CD4-positive, alpha-beta T cell treated with Interleukin-12 subunit alpha and Interleukin-12 subunit beta, for 1 hour (primary cell): Measurements from ENCODE around the gene TNN.

Experiments used
- DNase-seq: peaks from one replicate; pipeline ENCODE4 v3.0.0-alpha.2; 2020

TNN gene

DNA sequence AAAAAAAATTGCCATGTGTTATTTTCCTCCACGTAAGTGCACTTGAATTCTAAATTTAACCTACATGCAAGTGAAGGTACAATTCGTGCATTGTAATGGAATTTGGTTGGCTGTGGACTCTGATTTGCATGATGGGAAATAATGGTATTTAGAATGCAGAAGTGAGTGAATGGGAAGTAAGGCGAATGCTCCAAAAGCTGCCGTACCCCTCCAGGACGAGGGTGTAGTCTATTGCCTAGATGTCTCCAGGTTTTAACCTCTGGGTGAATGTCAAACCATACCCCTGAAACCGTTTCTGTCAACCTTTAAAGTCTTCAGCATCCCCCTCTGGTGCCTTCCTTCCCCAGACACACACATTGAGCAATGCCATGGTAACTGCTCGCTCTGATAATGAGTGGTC is 80.4 kb downstream of the TNN start:
- no peak for DNase-seq

DNA sequence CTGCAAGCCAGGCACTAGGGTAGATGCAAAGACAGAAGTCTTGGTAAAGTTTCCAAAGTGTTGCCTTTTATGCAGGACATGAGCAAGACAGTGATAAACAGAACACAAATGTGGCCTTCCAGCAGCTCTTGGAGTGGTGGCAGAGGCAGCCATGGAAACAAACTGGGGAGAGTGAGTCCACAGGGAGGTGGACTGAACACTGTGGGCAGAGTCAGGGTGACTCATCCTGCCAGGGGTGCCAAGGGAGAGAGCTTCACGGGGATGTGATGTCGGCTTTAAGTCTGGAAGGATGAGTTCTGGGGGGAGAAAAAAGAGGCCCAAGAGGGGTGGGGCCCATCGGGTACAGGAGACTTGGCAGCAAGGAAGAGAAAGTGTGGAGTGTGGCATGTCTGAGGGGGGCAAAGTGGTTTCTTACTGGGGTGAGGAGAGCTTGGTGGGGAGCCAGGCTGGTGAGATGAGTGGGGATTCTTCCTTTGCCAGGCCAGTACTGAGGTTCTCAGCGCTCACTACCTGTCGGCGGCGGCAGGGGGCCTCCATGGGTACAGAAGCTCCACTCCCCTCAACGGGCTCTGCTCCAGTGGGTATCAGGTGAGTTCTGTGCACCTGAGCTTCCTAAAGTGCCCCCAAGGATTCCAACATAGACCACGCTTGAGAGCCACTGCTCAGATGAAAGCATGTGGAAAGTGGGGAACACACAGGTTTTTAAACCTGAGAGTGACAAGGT is 83.1 kb downstream of the TNN start:
- DNase-seq: no peak

DNA sequence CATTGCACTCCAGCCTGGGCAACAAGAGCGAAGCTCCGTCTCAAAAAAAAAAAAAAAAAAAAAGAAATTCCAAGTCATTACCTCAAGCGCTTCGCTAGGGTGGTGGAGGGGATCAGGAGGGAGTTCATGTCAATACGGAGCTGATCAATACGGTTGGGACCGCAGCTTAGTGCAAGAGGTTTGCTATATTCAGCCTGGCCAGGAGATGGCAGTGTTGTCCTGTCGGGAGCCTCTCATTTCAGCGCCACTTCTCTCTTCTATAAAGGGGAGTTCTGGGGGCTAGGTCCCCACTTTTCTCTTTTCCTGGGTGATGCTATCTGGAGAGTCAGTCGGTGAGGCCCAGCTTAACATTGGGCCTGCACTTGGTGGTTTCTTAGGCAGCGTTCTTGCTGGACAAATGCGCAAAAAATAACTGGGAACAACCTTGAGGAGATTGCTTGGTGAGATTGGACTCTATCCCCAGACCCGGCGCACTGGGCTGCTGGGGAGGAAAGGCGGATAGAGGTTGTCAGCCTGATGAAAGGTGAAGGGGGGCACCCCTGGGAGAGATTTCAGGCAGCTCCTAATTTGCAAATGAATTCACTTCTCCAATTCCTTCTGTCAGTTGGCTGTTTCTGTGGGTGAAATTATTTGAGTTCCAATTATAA is 84.5 kb downstream of the TNN start:
- peak; percentile 72 for DNase-seq

DNA sequence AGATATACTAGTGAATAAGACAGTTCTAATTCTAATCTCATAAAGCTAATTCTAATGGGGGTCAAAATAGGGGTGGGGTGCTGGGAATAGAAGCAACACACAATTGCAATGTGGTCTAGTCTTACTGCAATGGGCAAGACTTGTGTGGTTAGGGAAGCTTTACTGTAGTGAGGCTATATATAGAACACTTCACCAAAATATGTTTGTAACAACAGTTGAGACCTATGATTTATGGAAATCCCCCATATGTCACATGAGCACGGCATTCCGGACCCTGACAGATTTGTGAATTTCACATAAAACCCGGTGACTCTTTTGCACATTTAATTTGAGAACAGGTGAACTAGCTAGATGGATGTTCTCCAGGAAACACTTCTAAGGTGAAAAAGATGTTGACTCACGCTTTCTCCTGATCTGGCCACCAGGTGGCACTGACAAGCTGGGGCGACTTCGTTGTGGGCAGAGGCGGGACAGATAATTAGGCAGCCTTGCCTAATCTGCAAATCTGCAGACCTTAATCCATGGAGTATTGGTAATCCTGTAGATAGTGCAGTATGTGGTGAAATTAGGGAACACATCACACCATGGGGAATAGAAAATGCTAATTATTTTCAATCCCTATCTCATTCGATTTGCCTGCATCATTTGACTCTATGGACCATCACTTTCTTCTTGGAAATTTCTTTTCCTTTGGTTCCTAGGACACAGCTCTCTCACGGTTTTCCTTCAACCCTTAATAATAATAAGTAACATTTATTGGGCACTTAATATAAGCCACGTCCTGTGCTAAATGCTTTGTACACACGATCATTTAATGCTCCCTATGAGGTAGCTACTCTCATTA is 87.2 kb downstream of the TNN start:
- peak; percentile 75 for DNase-seq

DNA sequence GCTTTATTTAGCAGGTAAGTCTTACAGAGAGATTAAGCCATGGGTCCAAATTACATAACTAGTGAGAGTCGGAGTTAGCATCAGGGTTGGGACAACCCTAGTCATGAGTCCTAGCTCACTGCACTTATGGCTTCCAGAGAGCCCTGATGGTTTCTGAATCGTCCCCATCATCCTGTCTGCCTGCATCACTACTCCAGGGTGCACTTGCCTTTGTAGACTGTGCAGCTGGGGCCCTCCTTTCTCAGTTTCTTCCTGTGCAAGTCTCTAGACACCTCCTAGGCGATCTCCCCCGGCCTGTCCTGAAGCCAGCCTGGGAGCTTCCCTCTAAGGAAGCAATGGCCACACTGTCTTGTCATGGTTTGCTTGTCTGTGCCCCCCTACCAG is 87.8 kb downstream of the TNN start:
- no peak for DNase-seq

DNA sequence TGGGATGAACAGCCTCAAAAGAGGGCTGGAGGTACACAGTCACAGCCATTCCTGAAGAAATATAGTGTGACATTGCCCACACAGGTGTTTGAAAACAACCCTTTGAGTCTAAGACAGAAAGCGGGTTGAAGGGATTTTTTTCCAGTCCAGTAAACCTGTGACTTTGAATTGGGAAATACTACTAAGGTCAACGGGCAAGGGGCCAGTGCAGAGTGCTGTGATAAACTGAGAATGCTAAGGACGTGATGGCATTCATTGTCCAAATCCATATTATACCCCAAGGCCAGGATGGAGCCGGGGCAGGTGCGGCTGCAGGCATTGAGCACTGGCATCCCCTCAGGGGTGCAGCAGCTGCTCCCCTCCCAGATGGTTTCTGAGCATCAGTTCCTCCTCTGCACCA is 88.3 kb downstream of the TNN start:
- DNase-seq: no peak

DNA sequence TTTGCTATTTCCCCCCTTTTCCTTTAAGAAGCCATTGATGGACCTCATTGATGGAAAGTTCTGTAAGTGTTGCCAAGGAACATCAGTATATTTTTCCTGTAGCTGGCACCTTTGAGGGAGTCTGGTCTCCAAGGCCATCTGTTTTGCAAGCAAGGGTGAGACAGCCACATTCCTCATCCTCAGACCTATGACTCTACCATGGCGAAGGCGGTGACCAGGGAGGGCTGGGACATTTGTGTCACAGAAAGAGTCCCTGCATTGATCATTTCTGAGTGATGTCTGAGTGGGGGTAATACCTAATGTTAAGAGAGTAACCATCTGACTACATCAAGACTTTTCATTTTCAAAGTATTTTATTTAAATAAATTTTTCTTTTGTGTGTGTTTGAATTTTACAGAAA is 89.6 kb downstream of the TNN start:
- DNase-seq: no peak

DNA sequence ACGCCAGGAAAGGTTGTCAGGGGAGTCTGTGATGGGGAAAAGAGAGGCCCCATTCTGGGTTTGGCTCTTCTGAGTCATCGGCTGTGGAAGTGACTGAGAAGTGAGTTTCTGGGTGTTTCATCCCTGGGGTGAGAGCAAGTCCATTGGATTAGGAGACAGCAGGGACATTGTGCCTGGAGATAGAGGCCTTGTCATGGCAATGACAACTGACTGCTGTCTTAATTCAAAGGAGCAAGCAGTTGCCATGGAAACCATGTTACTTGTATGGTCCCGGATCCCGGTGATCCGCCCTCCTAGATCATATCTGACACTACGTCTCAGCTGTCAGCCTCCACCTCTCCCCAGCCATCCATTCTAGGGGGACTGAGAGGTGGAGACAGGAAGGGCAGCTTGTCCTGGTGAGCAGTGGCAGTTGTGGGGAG is 90.5 kb downstream of the TNN start:
- no peak for DNase-seq

DNA sequence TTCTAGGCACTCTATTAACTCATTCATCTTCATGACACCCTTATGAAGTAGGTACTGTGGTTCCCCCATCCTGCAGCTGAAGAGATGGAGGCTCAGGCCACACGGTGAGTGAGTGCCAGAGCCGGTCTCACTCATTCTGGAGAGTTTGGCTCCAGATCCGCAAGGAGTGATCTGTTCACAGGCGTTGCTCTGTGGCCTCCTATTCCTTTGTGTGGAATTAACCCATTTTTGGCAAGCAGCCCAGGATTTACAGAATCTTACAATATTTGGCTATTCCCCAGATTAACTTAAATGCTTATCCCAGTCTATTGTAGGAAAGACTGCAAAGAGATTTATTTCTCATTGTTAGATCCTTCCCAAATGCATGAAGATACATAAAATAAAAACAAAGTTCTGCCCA is 95.3 kb downstream of the TNN start:
- DNase-seq: no peak

DNA sequence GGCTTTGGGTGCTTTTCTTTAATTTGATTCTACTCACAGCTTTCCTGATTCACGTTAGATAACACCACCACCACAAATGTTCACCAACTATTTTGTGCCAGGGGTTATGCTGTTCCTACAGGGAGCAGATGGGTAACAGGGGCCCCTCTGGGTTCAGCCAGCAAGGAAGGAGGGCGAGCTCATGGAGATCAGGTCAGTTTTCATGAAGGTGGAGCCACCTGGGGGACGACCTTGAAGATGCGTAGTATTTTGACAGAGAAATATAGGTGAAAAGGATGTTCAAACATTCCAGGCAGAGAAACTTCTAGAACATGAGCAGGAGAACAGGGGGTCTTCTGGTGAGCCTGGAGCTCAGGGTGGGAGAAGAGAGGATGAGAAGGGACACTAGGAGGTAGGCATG is 96.1 kb downstream of the TNN start:
- DNase-seq: no peak

DNA sequence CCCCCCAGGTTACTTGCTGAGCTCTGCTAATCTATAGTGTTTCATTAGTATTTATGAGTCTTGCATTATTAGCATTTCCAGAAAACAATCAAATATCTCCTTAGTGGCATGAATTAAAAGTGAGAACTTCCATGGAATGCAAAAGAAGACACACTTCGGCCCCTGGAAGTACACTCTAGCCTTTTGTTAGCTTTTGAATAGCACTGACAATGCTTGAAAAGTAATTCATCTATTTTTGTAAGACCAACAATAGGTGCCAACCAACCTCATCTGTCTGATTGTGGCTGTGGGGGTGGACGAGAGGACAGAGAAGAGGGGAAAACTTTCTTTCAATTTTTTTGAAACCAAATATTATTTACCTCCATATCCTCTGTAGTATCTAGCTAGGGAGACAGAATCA is 97.1 kb downstream of the TNN start:
- no peak for DNase-seq

DNA sequence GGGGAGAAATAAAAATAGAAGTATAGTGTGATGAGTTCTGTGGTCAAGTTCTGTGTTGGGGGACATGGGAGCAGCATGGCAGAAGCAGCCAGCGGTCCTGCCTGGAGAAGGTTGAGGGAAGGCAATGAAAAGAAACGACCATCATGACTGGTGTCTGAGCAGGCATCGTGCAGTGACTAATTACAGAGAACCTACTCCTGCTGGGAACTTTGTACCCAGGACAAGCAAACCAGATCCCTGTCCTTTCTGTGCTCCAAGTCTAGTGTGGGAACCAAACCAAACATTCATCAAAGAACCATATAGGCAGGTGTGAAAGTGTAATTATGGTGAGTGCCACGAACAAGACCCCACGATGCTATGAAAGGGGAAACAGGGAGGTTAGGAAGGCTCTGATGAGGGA is 99.1 kb downstream of the TNN start:
- no peak for DNase-seq

DNA sequence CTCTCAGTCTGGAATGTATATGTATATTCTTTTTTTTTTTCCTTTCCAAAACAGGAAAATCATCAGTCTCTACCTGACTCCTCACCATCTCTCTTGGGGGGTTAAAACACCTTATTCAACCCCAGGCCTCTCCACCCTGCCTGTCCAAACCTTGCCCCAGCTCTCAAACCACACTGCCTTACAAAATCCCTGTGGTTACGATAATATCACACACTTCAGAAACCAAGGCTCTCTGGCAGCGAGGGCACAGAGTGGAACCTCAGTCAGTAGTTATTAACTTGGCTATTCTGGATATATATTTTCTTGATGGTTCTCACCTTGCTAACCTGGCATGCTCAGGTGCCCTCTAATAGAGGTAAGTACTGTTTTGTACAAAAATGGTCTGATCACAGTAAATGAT is 100.2 kb downstream of the TNN start:
- no peak for DNase-seq

DNA sequence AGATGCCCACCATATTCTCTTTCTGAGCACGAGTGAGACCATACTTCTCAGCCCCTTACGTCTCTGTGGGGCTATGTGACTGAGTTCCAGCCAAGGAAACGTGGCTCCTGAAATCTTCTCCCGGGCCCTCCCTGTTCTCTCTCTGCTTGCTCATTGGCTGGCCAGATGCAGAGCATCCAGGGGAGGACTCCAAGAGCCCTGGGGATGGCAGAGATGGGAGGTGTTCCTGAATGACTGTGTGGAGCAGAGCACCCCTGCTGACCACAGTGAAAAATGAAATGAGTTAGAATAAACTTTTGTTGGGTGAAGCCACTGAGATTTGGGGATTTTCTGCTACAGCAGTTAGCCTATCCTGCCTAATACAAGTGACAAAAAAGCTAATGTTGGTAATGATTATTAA is 101.1 kb downstream of the TNN start:
- DNase-seq: no peak

DNA sequence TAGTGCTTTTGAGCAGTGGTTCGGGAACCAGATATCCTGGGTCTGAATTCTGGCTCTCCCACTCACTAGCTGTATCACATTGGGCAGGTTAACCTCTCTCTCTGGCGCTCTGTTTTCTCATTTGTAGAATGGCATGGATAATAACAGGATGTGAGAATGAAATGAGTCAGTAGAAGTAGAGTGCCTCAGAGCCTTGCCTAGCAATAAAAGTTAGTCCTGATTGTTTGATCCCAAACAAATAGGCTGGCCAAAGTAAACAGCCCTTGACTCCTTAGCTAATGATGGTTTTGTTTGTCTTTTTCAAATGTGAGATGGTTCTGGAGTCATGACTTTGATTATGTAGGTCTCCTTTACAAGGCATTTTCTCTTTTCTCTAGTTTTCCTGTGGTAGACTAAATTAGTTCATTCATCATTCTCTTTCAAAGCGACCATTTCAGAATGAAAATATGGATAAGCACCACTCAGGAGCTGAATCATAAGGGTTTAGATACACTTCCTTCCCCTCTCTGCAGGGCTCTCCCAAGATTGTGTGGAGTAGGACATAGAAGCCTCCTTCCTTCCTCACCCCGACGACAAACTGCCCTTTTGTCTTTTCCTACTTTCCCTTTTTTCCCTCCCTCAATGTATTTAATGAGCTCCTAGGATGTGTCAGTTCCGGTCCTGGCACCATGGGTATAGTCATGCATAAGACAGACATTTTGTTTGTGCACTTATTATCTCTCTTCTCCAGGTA is 101.8 kb downstream of the TNN start:
- DNase-seq: no peak

DNA sequence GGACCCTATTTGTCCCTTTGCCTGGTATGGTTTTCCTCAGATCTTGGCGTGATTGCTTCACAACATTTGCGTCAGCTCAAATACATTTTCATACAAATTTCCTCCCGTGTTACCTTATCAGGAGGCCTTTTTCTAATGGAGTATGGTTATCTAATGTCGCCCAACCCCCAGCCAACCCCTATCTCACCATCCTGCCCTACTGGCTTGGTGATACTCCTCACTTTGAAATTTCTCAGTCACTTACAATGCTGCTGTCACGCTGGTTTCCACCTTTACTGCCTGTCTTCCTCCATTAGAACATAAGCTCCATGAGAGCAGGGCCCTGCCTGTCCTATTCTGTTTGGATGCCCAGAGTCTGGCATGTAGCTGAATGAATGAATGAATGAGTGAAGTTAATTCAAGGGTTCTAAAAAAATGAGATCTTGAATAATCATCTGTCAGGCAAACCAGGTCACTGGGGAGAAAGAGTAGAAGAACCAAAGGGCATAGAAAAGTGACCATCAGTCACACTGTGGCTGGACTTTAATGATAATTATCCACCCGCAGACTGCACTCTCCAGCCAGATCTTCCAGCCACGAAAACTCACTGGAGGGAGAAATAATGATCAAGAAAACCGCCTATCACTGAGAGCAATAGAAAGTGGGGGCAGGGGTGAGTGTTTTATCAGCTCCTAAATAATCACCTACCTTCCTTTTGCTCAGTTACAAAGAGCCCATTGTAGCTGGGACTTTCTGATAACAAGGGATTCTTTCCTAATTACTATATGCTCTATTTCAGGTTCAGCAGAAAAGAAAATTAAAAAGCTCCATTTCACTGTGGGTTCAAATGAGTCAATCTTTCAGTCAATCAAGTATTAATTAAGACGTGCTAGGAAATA is 103.6 kb downstream of the TNN start:
- DNase-seq: no peak

DNA sequence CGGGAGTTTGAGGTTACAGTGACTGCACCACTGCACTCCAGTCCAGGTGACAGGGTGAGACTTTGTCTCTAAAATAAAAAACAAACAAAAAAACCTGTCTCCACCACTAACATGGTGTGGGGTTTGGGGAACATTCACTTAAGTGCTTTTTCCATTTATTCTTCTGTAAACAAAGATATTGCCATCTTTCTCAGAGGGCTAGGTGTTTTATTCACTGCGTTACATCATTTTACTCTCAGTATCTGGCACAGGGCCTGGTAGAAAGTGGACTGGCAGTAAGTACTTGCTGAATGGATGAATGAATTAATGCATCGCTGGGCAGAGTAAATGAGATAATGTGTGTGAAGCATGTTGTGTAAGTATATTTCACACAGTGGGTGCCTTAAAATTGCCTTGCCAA is 104.9 kb downstream of the TNN start:
- no peak for DNase-seq

DNA sequence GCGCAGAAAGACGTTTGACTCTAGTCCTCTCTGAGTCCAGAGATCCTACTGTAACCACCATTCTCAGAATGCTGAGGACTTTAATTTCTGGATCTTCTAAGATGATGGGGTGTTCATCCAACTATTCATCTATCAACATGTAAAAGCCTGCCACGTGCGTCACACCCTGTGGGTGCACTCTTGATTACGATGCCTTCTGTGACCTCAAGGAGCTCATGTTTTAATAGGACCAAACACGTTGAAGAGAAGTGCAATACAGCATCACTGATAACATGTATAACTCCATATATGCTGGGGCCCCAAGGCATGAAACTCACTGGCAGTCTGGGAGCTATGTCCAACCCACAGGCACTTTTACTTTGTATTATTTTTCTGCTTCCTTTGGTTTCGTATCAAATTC is 105.9 kb downstream of the TNN start:
- no peak for DNase-seq

DNA sequence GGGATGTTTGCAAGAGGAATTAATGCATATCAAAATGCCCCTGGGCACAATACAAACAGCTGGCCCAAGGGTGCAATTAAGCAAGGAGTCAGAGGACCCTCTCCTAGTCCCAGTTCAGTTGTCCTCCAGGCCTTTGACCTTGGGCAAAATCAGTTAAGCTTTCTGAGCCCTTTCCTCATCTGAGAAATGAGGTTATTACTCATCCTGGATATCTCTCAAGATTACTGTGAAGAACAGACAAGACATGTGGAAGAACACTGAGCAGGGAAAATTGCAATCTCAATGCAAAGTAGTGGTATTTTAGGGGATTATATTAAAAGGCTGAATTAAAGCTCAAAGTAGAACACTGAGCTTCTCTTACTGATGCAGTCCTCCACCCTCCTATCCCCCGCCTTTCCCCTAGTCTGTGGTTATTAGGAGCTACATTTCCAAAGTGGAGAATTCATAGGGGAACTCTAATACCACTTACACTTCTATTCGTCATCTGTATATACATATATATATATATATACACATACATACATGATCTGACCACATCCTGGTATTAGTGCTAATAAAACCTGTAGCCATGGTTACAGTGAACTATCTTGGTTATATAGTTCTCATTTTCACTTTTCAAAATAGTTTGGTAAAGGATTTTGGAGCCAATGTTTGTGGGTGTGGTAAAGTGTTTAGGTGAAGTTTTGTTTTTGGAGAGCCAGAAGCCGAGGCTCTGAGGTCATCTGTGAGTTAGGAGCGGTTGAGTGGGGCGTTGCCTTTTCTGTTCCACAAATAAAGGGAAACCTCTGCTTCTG is 106.9 kb downstream of the TNN start:
- DNase-seq: peak; percentile 38

DNA sequence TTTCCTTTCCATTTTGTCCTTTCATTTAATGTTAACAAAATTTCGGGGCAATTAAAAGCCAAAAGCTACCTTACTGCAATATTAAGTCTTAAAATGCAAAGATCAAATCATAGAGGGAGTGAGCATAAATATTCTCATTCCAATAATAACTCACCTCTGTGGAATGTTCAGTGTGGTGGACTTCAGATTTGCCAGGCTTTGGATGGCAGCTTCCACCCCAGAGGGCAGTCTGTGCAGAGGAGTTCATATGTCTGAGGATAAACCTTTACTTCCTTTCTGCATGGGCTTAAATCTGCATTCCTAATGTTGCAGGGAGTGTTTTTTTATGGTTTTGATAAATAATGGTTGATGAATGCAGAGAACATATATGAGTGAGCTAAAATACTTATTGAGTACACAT is 108.6 kb downstream of the TNN start:
- DNase-seq: no peak

DNA sequence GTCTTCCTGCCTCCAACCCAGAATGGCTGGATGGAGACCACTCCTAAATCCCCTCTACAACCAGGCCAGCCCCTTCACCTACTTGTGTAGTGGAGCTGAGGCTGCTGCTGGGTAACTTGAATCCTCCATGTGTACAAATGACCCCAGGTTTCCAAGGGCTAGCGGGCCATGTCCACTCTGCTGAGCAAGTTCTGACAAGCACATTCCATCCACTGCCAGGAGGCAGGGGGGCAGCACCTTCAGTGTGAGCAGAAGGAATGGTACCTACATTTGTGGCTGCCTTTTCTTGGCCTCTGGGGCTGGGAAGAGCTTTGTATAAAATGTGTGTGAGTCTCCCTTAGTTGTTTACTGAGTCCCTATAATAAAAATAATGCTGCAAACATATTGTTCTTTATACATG is 110.4 kb downstream of the TNN start:
- DNase-seq: no peak

DNA sequence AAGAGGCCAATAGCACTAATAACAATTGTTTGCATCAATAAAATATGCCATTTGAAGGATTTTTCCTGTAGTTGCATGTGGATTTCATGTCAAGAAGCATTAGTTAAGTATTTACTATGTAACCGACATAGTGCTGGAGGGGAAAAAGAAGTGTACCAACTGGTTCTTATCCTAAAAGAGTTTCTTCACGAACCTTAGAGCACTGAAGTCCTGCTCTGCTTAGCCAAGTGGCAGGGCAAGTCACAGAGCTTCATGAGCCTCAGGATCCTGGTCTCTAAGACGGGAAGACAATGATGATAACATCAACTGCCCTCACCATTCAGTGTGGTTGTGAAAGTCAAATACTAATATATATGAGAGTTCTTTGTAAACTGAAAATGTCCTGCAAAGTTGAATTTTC is 110.8 kb downstream of the TNN start:
- DNase-seq: no peak
